Panc1 (cell line): ENCODE measurements around the gene RPL19.

Experiments
- CTCF ChIP-seq: fragments of 450-650 bp; IDR thresholded peaks from 2 replicates; pipeline ENCODE4 v1.5.1; 2017; ENCODE audit warnings: mild to moderate bottlenecking
- POLR2AphosphoS5 ChIP-seq: IDR thresholded peaks from 2 replicates; pipeline ENCODE4 v1.6.1; 2012; ENCODE audit warnings: mild to moderate bottlenecking, low read depth, low read length, moderate library complexity
- TCF7L2 ChIP-seq: IDR thresholded peaks from 2 replicates; pipeline ENCODE4 v1.6.1; 2011; ENCODE audit warnings: mild to moderate bottlenecking, low read depth, low read length, inconsistent platforms
- TF ChIP-seq, protein P1 (sequence below), 2 experiments: IDR thresholded peaks; 2 replicates each; pipeline ENCODE4 v1.6.1; 2011 to 2012; ENCODE audit warnings: low read depth in 2 of 2, control low read depth in 1 of 2, low read length in 1 of 2, mild to moderate bottlenecking in 1 of 2, moderate library complexity in 1 of 2; ENCODE audit not compliant: insufficient read depth in 1 of 2

DNA sequence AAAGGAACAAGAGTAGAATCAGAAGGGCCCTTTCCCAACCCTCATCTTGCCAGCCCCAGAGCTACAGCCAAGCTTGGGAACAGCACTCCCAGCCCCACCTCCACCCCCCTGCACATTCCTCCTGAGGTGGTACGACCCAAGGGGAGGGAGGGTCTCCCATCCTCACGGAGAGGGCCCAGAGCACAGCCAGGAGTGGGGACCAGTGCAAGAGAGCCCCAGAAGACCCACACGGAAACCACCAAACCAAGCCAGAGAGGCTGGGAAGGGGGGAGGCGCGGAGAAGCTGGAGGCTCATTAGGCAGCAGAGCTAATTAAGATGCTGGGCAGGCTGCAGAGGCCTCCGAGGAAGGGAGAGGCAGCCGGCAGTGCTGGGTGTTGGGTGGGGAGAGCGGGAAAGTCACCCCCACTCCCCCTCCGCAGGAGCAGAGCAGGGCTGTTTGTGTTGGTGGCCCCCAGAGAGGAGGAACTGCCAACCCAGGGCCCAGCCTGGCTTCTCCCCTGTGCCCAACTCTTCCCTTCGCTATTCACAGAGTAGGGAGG, 5.0 kb upstream of the RPL19 start:
- no peak for TF ChIP-seq CTCF
- TF ChIP-seq, protein P1, sequence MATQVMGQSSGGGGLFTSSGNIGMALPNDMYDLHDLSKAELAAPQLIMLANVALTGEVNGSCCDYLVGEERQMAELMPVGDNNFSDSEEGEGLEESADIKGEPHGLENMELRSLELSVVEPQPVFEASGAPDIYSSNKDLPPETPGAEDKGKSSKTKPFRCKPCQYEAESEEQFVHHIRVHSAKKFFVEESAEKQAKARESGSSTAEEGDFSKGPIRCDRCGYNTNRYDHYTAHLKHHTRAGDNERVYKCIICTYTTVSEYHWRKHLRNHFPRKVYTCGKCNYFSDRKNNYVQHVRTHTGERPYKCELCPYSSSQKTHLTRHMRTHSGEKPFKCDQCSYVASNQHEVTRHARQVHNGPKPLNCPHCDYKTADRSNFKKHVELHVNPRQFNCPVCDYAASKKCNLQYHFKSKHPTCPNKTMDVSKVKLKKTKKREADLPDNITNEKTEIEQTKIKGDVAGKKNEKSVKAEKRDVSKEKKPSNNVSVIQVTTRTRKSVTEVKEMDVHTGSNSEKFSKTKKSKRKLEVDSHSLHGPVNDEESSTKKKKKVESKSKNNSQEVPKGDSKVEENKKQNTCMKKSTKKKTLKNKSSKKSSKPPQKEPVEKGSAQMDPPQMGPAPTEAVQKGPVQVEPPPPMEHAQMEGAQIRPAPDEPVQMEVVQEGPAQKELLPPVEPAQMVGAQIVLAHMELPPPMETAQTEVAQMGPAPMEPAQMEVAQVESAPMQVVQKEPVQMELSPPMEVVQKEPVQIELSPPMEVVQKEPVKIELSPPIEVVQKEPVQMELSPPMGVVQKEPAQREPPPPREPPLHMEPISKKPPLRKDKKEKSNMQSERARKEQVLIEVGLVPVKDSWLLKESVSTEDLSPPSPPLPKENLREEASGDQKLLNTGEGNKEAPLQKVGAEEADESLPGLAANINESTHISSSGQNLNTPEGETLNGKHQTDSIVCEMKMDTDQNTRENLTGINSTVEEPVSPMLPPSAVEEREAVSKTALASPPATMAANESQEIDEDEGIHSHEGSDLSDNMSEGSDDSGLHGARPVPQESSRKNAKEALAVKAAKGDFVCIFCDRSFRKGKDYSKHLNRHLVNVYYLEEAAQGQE (IDR thresholded peaks at IDR 0.05; ENCODE audit: insufficient read depth in 1 of 2, low read depth in 2 of 2, low read length in 1 of 2), result no peak
- no peak for TF ChIP-seq POLR2AphosphoS5
- no peak for TF ChIP-seq TCF7L2
